Muscle of leg (tissue), 11 donors: ENCODE measurements around the gene SIK2. TPM values are rescaled to one million over a fixed set of nuclear protein-coding genes. Genes with fewer than 3 reads are reported as not detected.

Experiments
- DNase-seq: peaks from one replicate; pipeline ENCODE4 v3.0.0; 2013
- H3K27ac ChIP-seq: one replicate; pipeline ENCODE4 v1.5.1; 2013; ENCODE audit warnings: mild to moderate bottlenecking, low read length, control low read depth
- H3K27me3 ChIP-seq: one replicate; pipeline ENCODE4 v1.6.1; 2013; ENCODE audit warnings: low read length; ENCODE audit not compliant: control insufficient read depth, insufficient read depth
- H3K36me3 ChIP-seq: one replicate; pipeline ENCODE4 v1.6.1; 2013; ENCODE audit warnings: low read length; ENCODE audit not compliant: control insufficient read depth, insufficient read depth
- H3K4me1 ChIP-seq: one replicate; pipeline ENCODE4 v1.6.1; 2013; ENCODE audit warnings: low read length; ENCODE audit not compliant: control insufficient read depth, insufficient read depth
- H3K4me3 ChIP-seq: one replicate; pipeline ENCODE4 v1.5.1; 2013; ENCODE audit warnings: low read length, control low read depth
- H3K9me3 ChIP-seq: replicated peaks from 2 replicates; pipeline ENCODE4 v1.6.1; 2013; ENCODE audit warnings: low read depth, low read length; ENCODE audit not compliant: control insufficient read depth
- WGBS: methylation state at CpG from one replicate; pipeline ENCODE4 v1.1.5; 2013; ENCODE audit warnings: missing lambda C conversion rate; ENCODE audit not compliant: insufficient coverage; 5-methylcytosine and 5-hydroxymethylcytosine counted together
- polyA plus RNA-seq, 8 donors: library from polyadenylated mRNA; unstranded; fragments of 120-200 nt; gene quantifications; one replicate each; pipeline versions ENCODE4 v1.2.1 to v1.2.3, GENCODE V29; 2013; ENCODE audit warnings: inconsistent platforms in 1 of 8, low replicate concordance in 1 of 8; ENCODE audit not compliant: insufficient read length in 8 of 8, insufficient read depth in 1 of 8
- total RNA-seq: library from RNA; stranded (reverse); fragments of 120-200 nt; gene quantifications from one replicate; pipeline ENCODE4 v1.2.4, GENCODE V29; 2013

SIK2 gene
- total and polyA plus RNA-seq, 9 donors: 14.9 to 27.4 (median 23.2) TPM

- Histone ChIP-seq H3K4me3 (no peak overlapping the region), H3K27me3 (no peaks in the 10 kb centered on the region), H3K4me1 (no peaks in the 10 kb centered on the region), H3K27ac (no peak overlapping the region), H3K9me3 (no peaks in the 10 kb centered on the region), H3K36me3 (peaks cover 5% of the 10 kb centered on the region)
- DNase-seq: no peak
- no CpG with 5 or more reads among the region's 1 CpG for WGBS
These were observed 10.0 kb downstream of the SIK2 start for GRCh38 chr11:111612224-111612623.

GRCh38 chr11:111617286-111617685, 15.0 kb downstream of the SIK2 start:
- H3K27me3 ChIP-seq: no peaks in the 10 kb centered on the region
- no peak overlapping the region for H3K27ac ChIP-seq
- WGBS: 73% methylated on average over 3 of the region's 4 CpGs
- DNase-seq: no peak
- H3K36me3 ChIP-seq: peaks cover 21% of the 10 kb centered on the region
- no peaks in the 10 kb centered on the region for H3K9me3 ChIP-seq
- H3K4me1 ChIP-seq: no peaks in the 10 kb centered on the region
- no peak overlapping the region for H3K4me3 ChIP-seq

GRCh38 chr11:111620518-111620917, 18.3 kb downstream of the SIK2 start:
- H3K4me1 ChIP-seq: no peaks in the 10 kb centered on the region
- no peaks in the 10 kb centered on the region for H3K9me3 ChIP-seq
- peaks cover 32% of the 10 kb centered on the region for H3K36me3 ChIP-seq
- no peak for DNase-seq
- no peak overlapping the region for H3K4me3 ChIP-seq
- H3K27ac ChIP-seq: no peak overlapping the region
- no peaks in the 10 kb centered on the region for H3K27me3 ChIP-seq

DNA sequence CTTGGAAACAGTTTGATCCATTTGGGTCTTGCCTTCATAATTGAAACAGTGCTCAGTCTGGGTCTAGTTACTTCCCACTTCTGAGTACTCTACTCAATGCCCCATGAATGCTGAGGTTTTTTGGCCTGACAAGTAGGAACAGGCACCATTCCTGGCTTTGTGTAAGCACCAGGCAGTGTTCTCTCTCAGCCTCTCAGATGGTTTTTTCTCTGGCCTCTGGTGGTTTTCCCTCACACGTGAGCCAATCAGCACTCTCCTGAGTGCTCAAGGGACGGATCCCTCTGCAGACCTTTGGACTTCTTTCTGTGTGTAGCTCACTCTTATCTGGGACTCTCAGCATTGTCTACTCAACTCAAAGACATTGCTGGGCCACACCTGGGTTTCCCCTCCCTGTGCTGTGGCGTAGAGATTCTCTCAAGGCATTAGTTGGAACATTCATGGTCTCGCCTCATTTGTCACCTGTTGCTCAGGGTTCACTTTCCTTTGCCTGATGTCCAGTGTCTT, 21.3 kb downstream of the SIK2 start:
- 89% methylated on average over 3 of the region's 4 CpGs for WGBS
- H3K4me3 ChIP-seq: no peak overlapping the region
- H3K9me3 ChIP-seq: no peaks in the 10 kb centered on the region
- H3K27ac ChIP-seq: no peak overlapping the region
- H3K36me3 ChIP-seq: peaks cover 18% of the 10 kb centered on the region
- no peak for DNase-seq
- H3K27me3 ChIP-seq: no peaks in the 10 kb centered on the region
- H3K4me1 ChIP-seq: no peaks in the 10 kb centered on the region

GRCh38 chr11:111624608-111625007, 22.4 kb downstream of the SIK2 start:
- H3K9me3 ChIP-seq: no peaks in the 10 kb centered on the region
- no peaks in the 10 kb centered on the region for H3K27me3 ChIP-seq
- H3K4me3 ChIP-seq: no peak overlapping the region
- no peak for DNase-seq
- no peaks in the 10 kb centered on the region for H3K4me1 ChIP-seq
- H3K27ac ChIP-seq: no peak overlapping the region
- WGBS: 89% methylated on average over 2 of the region's 2 CpGs
- H3K36me3 ChIP-seq: peaks cover 15% of the 10 kb centered on the region

- Histone ChIP-seq H3K4me1 (no peaks in the 10 kb centered on the region), H3K9me3 (no peaks in the 10 kb centered on the region), H3K27me3 (no peaks in the 10 kb centered on the region), H3K4me3 (no peak overlapping the region), H3K36me3 (peaks cover 11% of the 10 kb centered on the region), H3K27ac (no peak overlapping the region)
- no CpG with 5 or more reads among the region's 1 CpG for WGBS
- DNase-seq: no peak
These were observed 25.3 kb downstream of the SIK2 start for GRCh38 chr11:111627591-111627990.

DNA sequence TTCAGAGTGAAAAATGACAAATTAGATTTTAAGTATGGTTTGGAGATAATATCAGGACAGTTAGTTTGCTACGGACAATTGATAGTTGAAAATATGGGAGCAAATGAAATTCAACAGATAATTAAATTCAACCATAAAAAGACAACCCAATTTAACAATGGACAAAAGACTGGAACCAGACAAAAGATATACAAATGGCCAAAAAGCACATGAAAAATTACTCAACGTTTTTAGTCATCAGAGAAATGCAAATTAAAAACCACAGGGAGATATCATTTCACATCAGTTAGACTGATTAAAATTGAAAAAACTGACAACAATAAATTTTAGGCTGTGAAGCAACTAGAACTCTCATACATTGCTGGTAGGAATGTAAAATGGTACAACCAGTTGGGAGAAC, 27.2 kb downstream of the SIK2 start:
- WGBS: no CpG with 5 or more reads among the region's 2 CpGs

GRCh38 chr11:111631024-111631665, 28.9 kb downstream of the SIK2 start:
- H3K4me1 ChIP-seq: no peaks in the 10 kb centered on the region
- no peak overlapping the region for H3K27ac ChIP-seq
- no peaks in the 10 kb centered on the region for H3K9me3 ChIP-seq

More for the DNA sequence above, 27.2 kb downstream of the SIK2 start:
- no peaks in the 10 kb centered on the region for H3K27me3 ChIP-seq
- no peak overlapping the region for H3K4me3 ChIP-seq
- H3K9me3 ChIP-seq: no peaks in the 10 kb centered on the region
- no peak for DNase-seq
- H3K27ac ChIP-seq: no peak overlapping the region
- no peaks in the 10 kb centered on the region for H3K4me1 ChIP-seq
- peaks cover 5% of the 10 kb centered on the region for H3K36me3 ChIP-seq

GRCh38 chr11:111631666-111632039, 29.4 kb downstream of the SIK2 start:
- Histone ChIP-seq H3K36me3 (no peaks in the 10 kb centered on the region), H3K9me3 (no peaks in the 10 kb centered on the region), H3K27ac (no peak overlapping the region), H3K4me1 (no peaks in the 10 kb centered on the region), H3K4me3 (no peak overlapping the region), H3K27me3 (no peaks in the 10 kb centered on the region)
- no CpG with 5 or more reads among the region's 3 CpGs for WGBS
- no peak for DNase-seq

More at GRCh38 chr11:111631024-111631665, 28.9 kb downstream of the SIK2 start:
- Histone ChIP-seq H3K27me3 (no peaks in the 10 kb centered on the region), H3K36me3 (no peaks in the 10 kb centered on the region), H3K4me3 (no peak overlapping the region)
- DNase-seq: no peak

DNA sequence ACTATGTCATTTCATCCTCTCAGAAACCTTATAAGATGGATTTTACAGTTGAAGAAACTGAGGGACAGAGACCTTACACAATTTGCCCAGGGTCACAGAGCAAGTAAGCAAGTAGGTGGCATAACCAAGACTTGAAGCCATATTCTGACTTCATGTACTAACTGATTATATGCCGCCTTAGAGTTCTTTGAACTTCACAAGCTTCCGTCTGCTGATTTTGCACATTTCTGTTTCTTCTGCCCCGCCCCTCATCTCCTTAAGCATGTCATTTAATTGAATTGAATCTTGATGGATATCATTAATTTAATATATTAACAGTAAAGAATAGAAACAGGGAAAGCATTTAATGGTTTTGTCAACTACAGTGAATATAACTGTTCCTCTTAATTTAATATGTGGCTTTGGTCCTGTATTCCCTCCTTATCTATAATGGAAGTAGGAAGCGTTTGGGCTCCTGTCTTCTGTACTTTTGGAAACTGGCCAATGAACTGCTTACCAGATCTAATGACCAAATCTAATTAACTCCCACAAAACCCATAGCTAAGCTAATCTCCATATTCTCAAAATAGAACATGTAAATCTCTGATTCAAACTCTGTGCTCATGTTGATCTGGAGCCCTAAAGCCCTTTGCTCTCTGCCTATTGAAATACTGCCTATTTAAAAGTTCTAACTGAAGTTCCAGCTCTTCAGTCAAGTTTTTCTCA, 30.4 kb downstream of the SIK2 start:
- no peaks in the 10 kb centered on the region for H3K27me3 ChIP-seq
- WGBS: no CpG with 5 or more reads among the region's 4 CpGs
- H3K4me1 ChIP-seq: no peaks in the 10 kb centered on the region
- H3K9me3 ChIP-seq: no peaks in the 10 kb centered on the region
- DNase-seq: no peak
- H3K27ac ChIP-seq: no peak overlapping the region
- H3K36me3 ChIP-seq: no peaks in the 10 kb centered on the region
- no peak overlapping the region for H3K4me3 ChIP-seq
